Measurements from ENCODE around the gene BCAR3.

Gene BCAR3

GRCh38 chr1:93549131-93549530 is 132.5 kb downstream of the BCAR3 start:
- no peak for DNase-seq (ENCODE audit: low read depth in 2 of 2)

- DNase-seq (ENCODE audit: low read depth in 2 of 2) = no peak
Measured at GRCh38 chr1:93546162-93546863, 135.3 kb downstream of the BCAR3 start.

- no peak for DNase-seq (ENCODE audit: low read depth in 2 of 2)
Measured at GRCh38 chr1:93542398-93542797, 139.2 kb downstream of the BCAR3 start.

GRCh38 chr1:93541045-93541444 is 140.6 kb downstream of the BCAR3 start:
- DNase-seq (ENCODE audit: low read depth in 2 of 2) = no peak

GRCh38 chr1:93537924-93538323 is 143.7 kb downstream of the BCAR3 start:
- DNase-seq (ENCODE audit: low read depth in 2 of 2) = no peak

GRCh38 chr1:93537396-93537795 is 144.2 kb downstream of the BCAR3 start:
- DNase-seq (ENCODE audit: low read depth in 2 of 2) = no peak

GRCh38 chr1:93533677-93534076 is 148.0 kb downstream of the BCAR3 start:
- DNase-seq (ENCODE audit: low read depth in 2 of 2) = no peak

GRCh38 chr1:93532780-93533378 is 148.8 kb downstream of the BCAR3 start:
- no peak for DNase-seq (ENCODE audit: low read depth in 2 of 2)

- DNase-seq (ENCODE audit: low read depth in 2 of 2) = no peak
Measured at GRCh38 chr1:93531193-93531592, 150.4 kb downstream of the BCAR3 start.

GRCh38 chr1:93528412-93528811 is 153.2 kb downstream of the BCAR3 start:
- no peak for DNase-seq (ENCODE audit: low read depth in 2 of 2)

- no peak for DNase-seq (ENCODE audit: low read depth in 2 of 2)
Measured at GRCh38 chr1:93526431-93526830, 155.2 kb downstream of the BCAR3 start.

- DNase-seq (ENCODE audit: low read depth in 2 of 2) = no peak
Measured at GRCh38 chr1:93525431-93525830, 156.2 kb downstream of the BCAR3 start.

- no peak for DNase-seq (ENCODE audit: low read depth in 2 of 2)
Measured at GRCh38 chr1:93522721-93523120, 158.9 kb downstream of the BCAR3 start.

GRCh38 chr1:93521618-93522017 is 160.0 kb downstream of the BCAR3 start:
- no peak for DNase-seq (ENCODE audit: low read depth in 2 of 2)

GRCh38 chr1:93519199-93519829 is 162.3 kb downstream of the BCAR3 start:
- DNase-seq (ENCODE audit: low read depth in 2 of 2) = no peak

- no peak for DNase-seq (ENCODE audit: low read depth in 2 of 2)
Measured at GRCh38 chr1:93518516-93518915, 163.1 kb downstream of the BCAR3 start.

GRCh38 chr1:93516164-93516563 is 165.5 kb downstream of the BCAR3 start:
- DNase-seq (ENCODE audit: low read depth in 2 of 2) = no peak

Measured in stimulated activated CD8-positive, alpha-beta memory T cell treated with anti-CD3 and anti-CD28 coated beads, Interleukin-2, amount 100 ng/mL, for 1 hour (primary cell).